IMR-90 (cell line): ENCODE results near the gene CROCC. TPM values are rescaled to one million over a fixed set of nuclear protein-coding genes. Genes with fewer than 3 reads are reported as not detected.
"Not testable (repeated sequence)": the region's sequence is repeated elsewhere in the genome, so short reads cannot be mapped to it uniquely, and the experiment has no call there.

Experiments
- ATAC-seq: fragments of 200-7000 bp; cut with Tn5 transposase; 2 replicates; pipeline ENCODE4 v1.9.1; 2020; ENCODE audit warnings: low read depth, mild to moderate bottlenecking, moderate library complexity
- BruUV-seq: library from RNA; stranded (reverse); fragments of 400-500 nt; replicated peaks from 2 replicates; lab custom pipeline; 2021; lab: Mats Ljungman, UMichigan
- CTCF ChIA-PET: fragments of 300-600 bp; formaldehyde crosslinking; extraction: SDS; loops from one replicate; lab custom pipeline; 2021; ENCODE audit warnings: antibody characterized with exemption; lab: Yijun Ruan, JAX
- POLR2A ChIA-PET: fragments of 300-600 bp; sonication (Branson Sonifier 250); formaldehyde crosslinking; loops from one replicate; lab custom pipeline; 2022; ENCODE audit warnings: antibody characterized with exemption; ENCODE audit not compliant: unreplicated experiment; lab: Charles Lee
- DNase-seq: peaks from one replicate; pipeline ENCODE4 v3.0.0; 2013
- H2AFZ ChIP-seq: replicated peaks from 2 replicates; pipeline ENCODE3; 2013; ENCODE audit warnings: low read length, mild to moderate bottlenecking; ENCODE audit not compliant: poor library complexity
- H2AK5ac ChIP-seq: 2 replicates; pipeline ENCODE4 v1.6.1; 2013; ENCODE audit warnings: low read depth, low read length, inconsistent platforms
- H2AK9ac ChIP-seq: replicated peaks from 2 replicates; pipeline ENCODE3; 2013; ENCODE audit warnings: mild to moderate bottlenecking, low read depth, low read length, moderate library complexity; ENCODE audit not compliant: poor library complexity
- H2BK120ac ChIP-seq: 2 replicates; pipeline ENCODE4 v1.6.1; 2013; ENCODE audit warnings: low read depth, low read length, inconsistent platforms
- H2BK15ac ChIP-seq: 3 replicates; pipeline ENCODE4 v1.6.1; 2013; ENCODE audit warnings: low read depth, low read length, inconsistent platforms
- H2BK20ac ChIP-seq: 2 replicates; pipeline ENCODE4 v1.6.1; 2013; ENCODE audit warnings: low read depth, mild to moderate bottlenecking, inconsistent platforms, low read length, moderate library complexity
- H2BK5ac ChIP-seq: 2 replicates; pipeline ENCODE4 v1.6.1; 2013; ENCODE audit warnings: mild to moderate bottlenecking, low read depth, low read length, inconsistent platforms; ENCODE audit not compliant: poor library complexity, severe bottlenecking
- H3K14ac ChIP-seq: replicated peaks from 2 replicates; pipeline ENCODE4 v1.6.1; 2013; ENCODE audit warnings: low read depth, low read length, inconsistent platforms
- H3K18ac ChIP-seq: 2 replicates; pipeline ENCODE4 v1.6.1; 2013; ENCODE audit warnings: low read depth, low read length, control low read depth
- H3K23ac ChIP-seq: 2 replicates; pipeline ENCODE4 v1.6.1; 2013; ENCODE audit warnings: low read depth, low read length, inconsistent platforms
- H3K27ac ChIP-seq: 2 replicates; pipeline ENCODE4 v1.5.1; 2013; ENCODE audit warnings: mild to moderate bottlenecking, control low read depth, low read length; ENCODE audit not compliant: insufficient read depth
- H3K27me3 ChIP-seq: 2 replicates; pipeline ENCODE4 v1.6.1; 2013; ENCODE audit warnings: low read length; ENCODE audit not compliant: control insufficient read depth, insufficient read depth
- H3K36me3 ChIP-seq: 2 replicates; pipeline ENCODE4 v1.6.1; 2013; ENCODE audit warnings: low read length, mixed read lengths; ENCODE audit not compliant: control insufficient read depth, insufficient read depth
- H3K4ac ChIP-seq: 2 replicates; pipeline ENCODE4 v1.6.1; 2013; ENCODE audit warnings: low read depth, low read length, inconsistent platforms
- H3K4me1 ChIP-seq: 2 replicates; pipeline ENCODE4 v1.6.1; 2013; ENCODE audit warnings: low read length, mixed read lengths; ENCODE audit not compliant: control insufficient read depth, insufficient read depth
- H3K4me2 ChIP-seq: 2 replicates; pipeline ENCODE4 v1.6.1; 2013; ENCODE audit warnings: low read depth, mild to moderate bottlenecking, control low read depth, low read length, moderate library complexity
- H3K4me3 ChIP-seq: 2 replicates; pipeline ENCODE4 v1.5.1; 2013; ENCODE audit warnings: low read depth, mild to moderate bottlenecking, control low read depth, low read length, moderate library complexity; ENCODE audit not compliant: insufficient read depth
- H3K56ac ChIP-seq: 2 replicates; pipeline ENCODE4 v1.6.1; 2013; ENCODE audit warnings: low read length, inconsistent platforms; ENCODE audit not compliant: insufficient read depth; ENCODE audit errors: extremely low read depth
- H3K79me1 ChIP-seq, 2 experiments: 2 replicates each; pipeline ENCODE4 v1.6.1; 2013; ENCODE audit warnings: low read length in 2 of 2, inconsistent platforms in 1 of 2, low read depth in 1 of 2
- H3K9ac ChIP-seq: 2 replicates; pipeline ENCODE4 v1.6.1; 2013; ENCODE audit warnings: low read depth, low read length, control low read depth
- H3K9me1 ChIP-seq: 2 replicates; pipeline ENCODE4 v1.6.1; 2013; ENCODE audit warnings: low read length, inconsistent platforms; ENCODE audit not compliant: insufficient read depth
- H3K9me3 ChIP-seq: 2 replicates; pipeline ENCODE4 v1.6.1; 2013; ENCODE audit warnings: low read length; ENCODE audit not compliant: control insufficient read depth, insufficient read depth
- H4K20me1 ChIP-seq: 2 replicates; pipeline ENCODE4 v1.6.1; 2013; ENCODE audit warnings: low read length, inconsistent platforms; ENCODE audit not compliant: insufficient read depth
- H4K5ac ChIP-seq: 2 replicates; pipeline ENCODE4 v1.6.1; 2013; ENCODE audit warnings: mild to moderate bottlenecking, low read depth, low read length, control low read depth
- H4K8ac ChIP-seq, 2 experiments: 2 replicates each; pipeline ENCODE4 v1.6.1; 2013; ENCODE audit warnings: low read depth in 2 of 2, low read length in 2 of 2, control low read depth in 1 of 2, inconsistent platforms in 1 of 2
- H4K91ac ChIP-seq: 2 replicates; pipeline ENCODE4 v1.6.1; 2013; ENCODE audit warnings: low read depth, low read length, inconsistent platforms; ENCODE audit not compliant: insufficient read depth
- BHLHE40 ChIP-seq: fragments of 150-350 bp; IDR thresholded peaks from 2 replicates; pipeline ENCODE4 v1.6.1; 2016; ENCODE audit warnings: mild to moderate bottlenecking, low read depth, low read length
- CTCF ChIP-seq: conservative IDR thresholded peaks from 2 replicates; pipeline ENCODE4 v1.5.1; 2012; ENCODE audit warnings: mild to moderate bottlenecking, low read depth, low read length, improper control_type of control experiment
- RCOR1 ChIP-seq: IDR thresholded peaks from 2 replicates; pipeline ENCODE4 v1.6.1; 2012; ENCODE audit warnings: mild to moderate bottlenecking, low read length, improper control_type of control experiment; ENCODE audit not compliant: insufficient replicate concordance
- RFX5 ChIP-seq: IDR thresholded peaks from 2 replicates; pipeline ENCODE4 v1.8.0; 2012; ENCODE audit warnings: low read depth, mild to moderate bottlenecking, low read length, moderate library complexity
- SMC3 ChIP-seq: fragments of 150-350 bp; IDR thresholded peaks from 2 replicates; pipeline ENCODE4 v1.6.1; 2016; ENCODE audit warnings: low read depth, mild to moderate bottlenecking, antibody characterized with exemption, low read length, moderate library complexity
- WGBS, 2 experiments: methylation state at CpG; one replicate each; pipeline versions ENCODE4 v1.1.5 to v1.1.7; 2013; ENCODE audit warnings: missing lambda C conversion rate in 2 of 2; ENCODE audit not compliant: insufficient read length in 1 of 2; ENCODE audit errors: extremely low coverage in 2 of 2; 5-methylcytosine and 5-hydroxymethylcytosine counted together
- dilution Hi-C: fragments of 300-500 bp; cut with HindIII; formaldehyde crosslinking; loops from one replicate; pipeline ENCODE4 v1.14.3; 2018; ENCODE audit warnings: low sequenced_read_pairs; ENCODE audit not compliant: unreplicated experiment
- in situ Hi-C: fragments of 300-500 bp; cut with MboI; formaldehyde crosslinking; loops from 3 replicates; pipeline ENCODE4 v1.14.3; 2019; ENCODE audit warnings: low sequenced_read_pairs, inconsistent platforms, mixed read lengths
- intact Hi-C: fragments of 100-400 bp; cut with micrococcal nuclease; formaldehyde crosslinking; loops from 2 replicates; pipeline ENCODE4 v1.10.0; 2022
- polyA plus RNA-seq, 3 experiments: library from polyadenylated mRNA; depleted of rRNA; stranded (reverse); fragments of >200 nt; gene quantifications; 2 replicates each; pipeline ENCODE4 v1.2.3, GENCODE V29; 2012; ENCODE audit warnings: low replicate concordance in 1 of 3
- total RNA-seq: library from RNA; depleted of rRNA; stranded (reverse); fragments of >200 nt; gene quantifications from 2 replicates; pipeline ENCODE4 v1.2.3, GENCODE V29; 2012

The CROCC gene
- total and polyA plus RNA-seq, 2 of the 4 experiments (the other 2 are of a cell fraction), result 7.5 to 13.7 TPM

GRCh38 chr1:16944038-16944437, 22.3 kb downstream of the CROCC start:
- no peak overlapping the region for H4K91ac ChIP-seq
- no peak for TF ChIP-seq BHLHE40
- no peak for TF ChIP-seq RCOR1
- no peak for TF ChIP-seq SMC3
- no peak for TF ChIP-seq RFX5
- no peak for TF ChIP-seq CTCF
- H2BK15ac ChIP-seq, result no peak overlapping the region
- H3K4ac ChIP-seq, result no peak overlapping the region
- H3K9me1 ChIP-seq, result peaks cover 4% of the 10 kb centered on the region
- H3K4me3 ChIP-seq, result no peak overlapping the region
- H4K20me1 ChIP-seq, result peaks cover 4% of the 10 kb centered on the region; the same call in 1 of the 2 replicates
- H3K14ac ChIP-seq, result no peak overlapping the region
- H3K27ac ChIP-seq, result no peak overlapping the region
- no peak overlapping the region for H3K56ac ChIP-seq
- no peak overlapping the region for H4K5ac ChIP-seq
- H3K27me3 ChIP-seq, result no peaks in the 10 kb centered on the region
- H3K18ac ChIP-seq, result no peak overlapping the region
- POLR2A ChIA-PET, result no interaction called here
- in situ Hi-C loops (no loop called here), dilution Hi-C loops (no loop called here), intact Hi-C loops (no loop called here)
- 91% methylated on average over 11 of the region's 19 CpGs; no CpG with 5 or more reads in 1 of the 2 experiments for WGBS, 2 experiments
- no peak overlapping the region for H4K8ac ChIP-seq
- H2AK5ac ChIP-seq, result no peak overlapping the region
- ATAC-seq (no peak), DNase-seq (no peak)
- CTCF ChIA-PET, result no interaction called here
- H3K79me1 ChIP-seq, result no peaks in the 10 kb centered on the region
- H3K23ac ChIP-seq, result no peak overlapping the region
- H2AFZ ChIP-seq, result no peak overlapping the region
- no peak overlapping the region for H3K4me2 ChIP-seq
- H2BK120ac ChIP-seq, result no peak overlapping the region
- no peaks in the 10 kb centered on the region for H3K4me1 ChIP-seq
- no peak overlapping the region for H2BK20ac ChIP-seq
- H2AK9ac ChIP-seq, result no peak overlapping the region
- peaks cover 3% of the 10 kb centered on the region for H3K36me3 ChIP-seq
- no peaks in the 10 kb centered on the region for H3K9me3 ChIP-seq
- no peak overlapping the region for H2BK5ac ChIP-seq
- BruUV-seq, result no TSS peak
- no peak overlapping the region for H3K9ac ChIP-seq

- BruUV-seq, H4K91ac ChIP-seq, ATAC-seq, H4K20me1 ChIP-seq, H2BK15ac ChIP-seq, DNase-seq, CTCF ChIA-PET, H2AFZ ChIP-seq, H3K27me3 ChIP-seq, H3K36me3 ChIP-seq, H3K27ac ChIP-seq, H3K79me1 ChIP-seq, H3K4me3 ChIP-seq, H3K4me1 ChIP-seq, H3K9me3 ChIP-seq, H3K4ac ChIP-seq, H2AK5ac ChIP-seq, H3K18ac ChIP-seq, H2AK9ac ChIP-seq, intact Hi-C loops, H3K9me1 ChIP-seq, H4K5ac ChIP-seq, H3K4me2 ChIP-seq, dilution Hi-C loops, H2BK5ac ChIP-seq, H2BK120ac ChIP-seq, H3K9ac ChIP-seq, H2BK20ac ChIP-seq, H3K56ac ChIP-seq, POLR2A ChIA-PET, H4K8ac ChIP-seq, H3K14ac ChIP-seq, H3K23ac ChIP-seq: not testable (repeated sequence)
- WGBS, 2 experiments, result 78% methylated on average over 1 of the region's 9 CpGs; no CpG with 5 or more reads in 1 of the 2 experiments
- in situ Hi-C loops, result loop anchor here (5.0 kb wide), 1 partner anchor 323 kb away; no protein-coding TSS in a partner anchor
Measured at GRCh38 chr1:16945512-16945911, 23.8 kb downstream of the CROCC start.
